NCI-H69 (cell line): Measurements from ENCODE around the gene SAMD8.
A peak's percentile ranks its signal among the peaks of the same experiment; 100 is the strongest.
"Not testable (repeated sequence)": the region's sequence is repeated elsewhere in the genome, so short reads cannot be mapped to it uniquely, and the experiment has no call there.

Source experiments
- DNase-seq: peaks from one replicate; lab custom pipeline; 2025; lab: John Stamatoyannopoulos, UW

SAMD8 gene

DNA sequence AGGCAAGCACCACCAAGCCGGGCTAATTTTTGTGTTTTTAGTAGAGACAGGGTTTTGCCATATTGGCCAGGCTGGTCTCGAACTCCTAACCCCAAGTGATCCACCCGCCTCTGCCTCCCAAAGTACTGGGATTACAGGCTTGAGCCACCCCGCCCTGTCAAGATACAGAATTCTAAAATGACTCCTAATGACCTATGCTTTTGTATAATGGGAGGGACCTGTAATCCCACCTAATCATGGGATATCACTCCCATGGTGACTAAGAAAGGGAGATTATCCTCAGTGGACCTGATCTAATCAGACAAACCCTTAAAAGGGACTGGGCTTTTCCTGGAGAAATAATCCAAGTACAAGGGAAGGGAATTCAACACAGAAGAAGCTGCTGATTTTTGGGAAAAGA lies 28.8 kb downstream of the SAMD8 start:
- no peak for DNase-seq

DNA sequence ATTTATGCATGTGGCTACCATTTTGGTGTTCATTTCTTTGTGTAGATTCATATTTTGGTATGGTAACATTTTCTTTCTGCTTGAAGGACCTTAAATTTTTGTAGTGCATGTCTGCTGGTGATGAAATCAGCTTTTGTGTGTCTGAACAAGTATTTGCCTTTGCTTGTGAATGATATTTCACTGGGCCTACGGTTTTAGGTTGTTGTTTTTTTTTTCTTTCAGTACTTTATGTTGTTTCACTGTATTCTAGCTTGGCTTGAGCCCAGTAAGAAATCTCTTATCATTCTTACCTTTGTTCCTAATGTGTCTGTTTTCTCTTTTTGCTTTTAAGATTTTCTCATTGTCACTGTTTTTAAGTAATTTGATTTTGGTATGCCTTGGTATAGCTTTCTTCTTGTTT lies 31.9 kb downstream of the SAMD8 start:
- DNase-seq = no peak

DNA sequence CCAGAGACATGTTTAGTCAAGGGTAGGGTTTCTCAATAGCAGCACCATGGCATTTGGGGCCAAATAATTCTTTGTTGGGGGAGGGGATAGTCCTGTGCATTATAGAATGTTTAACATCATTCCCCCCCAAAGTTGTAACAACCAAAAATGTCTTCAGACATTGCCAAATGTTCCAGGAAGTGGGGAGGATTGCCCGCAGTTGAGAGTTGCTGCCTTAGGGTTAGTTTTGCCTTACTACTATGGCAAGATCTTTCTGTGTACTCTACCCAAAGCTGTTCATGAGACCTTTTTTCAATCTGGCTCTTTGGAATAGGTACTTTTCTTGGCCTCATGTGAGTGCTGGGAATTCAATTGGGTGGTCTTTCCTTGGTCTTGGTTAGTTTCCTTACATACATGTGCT lies 34.1 kb downstream of the SAMD8 start:
- no peak for DNase-seq

DNA sequence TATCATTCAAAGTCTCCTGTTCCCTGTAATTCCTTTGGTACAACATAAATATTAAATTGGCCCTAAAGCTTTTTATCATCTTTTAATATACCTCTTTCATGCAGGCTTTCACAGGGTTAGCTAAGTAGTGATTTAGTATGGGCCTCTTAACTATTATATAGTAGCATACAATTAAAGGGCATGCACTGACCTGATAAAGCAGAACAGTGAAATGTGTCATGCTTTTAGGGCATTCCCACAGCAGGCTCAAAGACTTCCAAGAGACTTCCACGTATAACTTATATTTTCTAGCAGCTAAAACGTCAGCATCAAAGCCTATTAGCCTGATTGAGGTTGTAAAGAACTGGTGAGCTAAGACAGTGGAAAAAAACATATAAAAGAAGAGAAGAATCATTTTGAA lies 35.3 kb downstream of the SAMD8 start:
- DNase-seq = peak; percentile 43

GRCh38 chr10:75150656-75151055 lies 39.2 kb downstream of the SAMD8 start:
- DNase-seq = no peak

GRCh38 chr10:75159519-75159918 lies 48.1 kb downstream of the SAMD8 start:
- no peak for DNase-seq

GRCh38 chr10:75165684-75166622 lies 54.5 kb downstream of the SAMD8 start:
- no peak for DNase-seq

- DNase-seq = no peak
Observed at GRCh38 chr10:75166623-75166972, 55.1 kb downstream of the SAMD8 start.

GRCh38 chr10:75168275-75168674 lies 56.8 kb downstream of the SAMD8 start:
- DNase-seq = no peak

GRCh38 chr10:75170215-75170614 lies 58.8 kb downstream of the SAMD8 start:
- no peak for DNase-seq

DNA sequence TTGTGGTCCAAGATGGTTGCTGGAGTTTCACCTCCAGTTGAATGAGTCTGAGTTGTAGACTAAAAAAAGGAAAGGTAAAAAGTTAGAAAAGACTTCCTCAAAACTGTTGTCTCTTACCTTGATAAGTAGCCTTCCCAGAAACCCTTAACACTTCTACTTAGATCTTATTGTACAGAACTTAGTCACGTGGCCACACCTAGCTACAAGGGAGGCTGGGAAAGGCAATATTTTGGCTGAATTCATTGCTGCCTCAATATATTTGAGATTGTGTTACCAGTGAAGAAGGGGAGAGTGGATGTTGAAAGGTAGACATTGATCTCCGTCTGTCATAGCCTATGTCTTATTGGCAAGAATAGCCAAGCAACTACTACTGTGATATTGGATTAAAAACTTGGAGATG lies 63.6 kb downstream of the SAMD8 start:
- DNase-seq = no peak

DNA sequence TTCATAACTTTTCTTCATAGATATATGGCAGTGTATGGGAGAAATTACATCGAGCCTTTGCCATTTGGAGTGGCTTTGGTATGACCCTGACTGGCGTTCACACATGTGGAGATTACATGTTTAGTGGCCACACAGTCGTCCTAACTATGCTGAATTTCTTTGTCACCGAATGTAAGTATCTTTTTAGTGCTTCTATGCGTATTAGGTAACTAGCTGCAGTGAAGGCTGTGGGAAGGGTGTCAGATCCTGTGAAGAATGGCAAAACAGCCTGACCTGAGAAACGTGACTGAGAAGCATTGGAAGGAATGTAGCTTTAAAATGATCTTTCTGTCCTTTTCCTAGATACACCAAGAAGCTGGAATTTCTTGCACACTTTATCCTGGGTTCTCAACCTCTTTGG lies 64.6 kb downstream of the SAMD8 start:
- DNase-seq = no peak

DNA sequence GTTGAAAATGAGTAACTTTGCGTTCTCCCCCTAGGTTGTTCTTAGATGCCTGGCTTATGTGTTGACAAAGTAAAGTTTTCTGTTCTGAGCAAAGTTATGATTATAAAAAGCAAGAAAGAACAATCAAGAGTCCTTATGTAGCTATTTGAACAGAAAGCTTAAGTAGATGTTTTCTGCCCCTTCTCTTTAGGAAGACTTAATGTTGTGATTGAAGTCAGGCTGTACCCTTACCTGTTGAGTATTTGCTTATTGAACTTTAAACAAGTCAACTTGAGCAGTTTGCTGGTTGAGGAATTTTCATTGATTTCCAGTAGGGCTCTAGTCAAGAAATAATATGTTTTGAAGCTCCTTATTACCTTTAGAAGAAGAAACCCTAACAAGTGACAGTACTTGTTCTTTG lies 65.3 kb downstream of the SAMD8 start:
- DNase-seq = no peak

GRCh38 chr10:75179657-75180177 lies 68.3 kb downstream of the SAMD8 start:
- DNase-seq = no peak

GRCh38 chr10:75180592-75180991 lies 69.1 kb downstream of the SAMD8 start:
- DNase-seq = no peak

DNA sequence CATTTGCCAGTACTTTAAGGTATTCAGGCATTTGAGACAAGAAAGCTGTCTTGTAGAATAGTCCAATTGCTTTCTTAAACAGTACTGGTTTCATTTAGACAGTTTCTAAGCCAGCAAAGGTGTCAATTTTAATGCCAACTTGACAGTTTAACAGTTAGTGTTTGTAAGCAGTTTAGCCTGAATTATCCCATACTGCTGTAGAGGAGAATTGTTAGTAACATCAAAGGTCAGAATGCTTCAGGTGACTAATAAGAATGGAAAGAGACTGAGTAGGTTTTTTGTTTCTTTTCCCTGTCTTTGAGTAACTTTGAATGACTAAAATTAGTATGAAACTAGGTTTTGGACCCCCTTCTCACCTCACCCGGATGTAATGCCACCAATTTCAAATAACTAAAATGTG lies 69.6 kb downstream of the SAMD8 start:
- DNase-seq = no peak

GRCh38 chr10:75186310-75186709 lies 74.9 kb downstream of the SAMD8 start:
- no peak for DNase-seq

GRCh38 chr10:75187961-75188426 lies 76.5 kb downstream of the SAMD8 start:
- peak; percentile 62 for DNase-seq

DNA sequence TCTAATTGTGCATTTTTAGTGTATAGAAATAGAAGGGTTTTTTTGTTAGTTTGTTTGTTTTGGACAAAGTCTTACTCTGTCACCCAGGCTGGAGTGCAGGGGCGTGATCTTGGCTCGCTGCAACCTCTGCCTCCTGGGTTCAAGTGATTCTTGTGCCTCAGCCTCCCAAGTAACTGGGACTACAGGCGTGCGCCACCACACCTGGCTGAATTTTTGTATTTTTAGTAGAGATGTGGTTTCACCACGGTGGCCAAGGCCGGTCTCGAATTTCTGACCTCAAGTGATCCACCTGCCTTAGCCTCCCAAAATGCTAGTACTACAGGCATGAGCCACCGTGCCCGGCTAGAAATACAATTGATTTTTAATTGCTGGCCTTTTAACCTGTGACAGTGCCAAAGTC lies 77.1 kb downstream of the SAMD8 start:
- DNase-seq = not testable (repeated sequence)

- no peak for DNase-seq
Observed at GRCh38 chr10:75189266-75190096, 78.0 kb downstream of the SAMD8 start.

GRCh38 chr10:75191821-75192568 lies 80.5 kb downstream of the SAMD8 start:
- DNase-seq = no peak

DNA sequence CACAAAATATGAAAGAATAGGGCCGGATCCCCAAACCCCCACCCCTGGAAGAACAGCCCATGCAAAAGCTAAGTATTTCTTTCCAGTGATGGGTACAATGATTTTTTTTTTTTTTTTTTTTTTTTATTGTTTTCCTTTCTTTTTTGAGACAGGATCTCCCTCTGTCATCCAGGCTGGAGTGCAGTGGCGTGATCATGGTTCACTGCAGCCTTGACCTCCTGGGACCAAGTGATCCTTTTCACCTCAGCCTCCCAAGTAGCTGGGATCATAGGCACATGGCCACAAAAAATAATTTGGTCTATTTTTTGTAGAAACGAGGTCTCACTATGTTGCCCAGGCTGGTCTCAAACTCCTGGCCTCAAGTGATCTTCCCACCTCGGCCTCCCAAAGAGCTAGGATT lies 83.2 kb downstream of the SAMD8 start:
- not testable (repeated sequence) for DNase-seq
